ENCODE measurements around the gene PCSK6. TPM values are rescaled to one million over a fixed set of nuclear protein-coding genes. Genes with fewer than 3 reads are reported as not detected.
"Not testable (repeated sequence)": the region's sequence is repeated elsewhere in the genome, so short reads cannot be mapped to it uniquely, and the experiment has no call there.

PCSK6 gene
- total RNA-seq, 1 experiment from 2014 or later: 2.9 TPM

- CTCF ChIA-PET: interaction anchor here (0.6 to 0.9 kb wide), 2 partner anchors 13 to 15 kb away, joined by 3 read pairs; no protein-coding TSS in a partner anchor
- ATAC-seq: no peak
- no peak overlapping the region for H3K27ac Mint-ChIP-seq
- H3K27me3 Mint-ChIP-seq (ENCODE audit: low read depth): peaks cover 20% of the 10 kb centered on the region
- no peak for DNase-seq (ENCODE audit: low spot score)
- no peaks in the 10 kb centered on the region for H3K36me3 Mint-ChIP-seq
- TF ChIP-seq ZNF121 (CRISPR knock-in tag; IDR thresholded peaks at IDR 0.05): no peak
- no peak for TF ChIP-seq ZNF423 (CRISPR knock-in tag; IDR thresholded peaks at IDR 0.05)
- no peak for TF ChIP-seq OVOL2 (CRISPR knock-in tag; IDR thresholded peaks at IDR 0.05; ENCODE audit: borderline replicate concordance)
- TF ChIP-seq ESRRA (CRISPR knock-in tag; IDR thresholded peaks at IDR 0.05; ENCODE audit: borderline replicate concordance): no peak
- no peak for TF ChIP-seq MLX (CRISPR knock-in tag; IDR thresholded peaks at IDR 0.05)
- TF ChIP-seq, protein P1, sequence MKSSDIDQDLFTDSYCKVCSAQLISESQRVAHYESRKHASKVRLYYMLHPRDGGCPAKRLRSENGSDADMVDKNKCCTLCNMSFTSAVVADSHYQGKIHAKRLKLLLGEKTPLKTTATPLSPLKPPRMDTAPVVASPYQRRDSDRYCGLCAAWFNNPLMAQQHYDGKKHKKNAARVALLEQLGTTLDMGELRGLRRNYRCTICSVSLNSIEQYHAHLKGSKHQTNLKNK (CRISPR knock-in tag; IDR thresholded peaks at IDR 0.05): no peak
- TF ChIP-seq PRRX2 (CRISPR knock-in tag; IDR thresholded peaks at IDR 0.05): no peak
- TF ChIP-seq GRHL2 (CRISPR knock-in tag; IDR thresholded peaks at IDR 0.05; ENCODE audit: insufficient replicate concordance, severe bottlenecking): no peak
- no peak overlapping the region for H3K4me3 Mint-ChIP-seq
- peaks cover 9% of the 10 kb centered on the region for H3K9me3 Mint-ChIP-seq
- H3K4me1 Mint-ChIP-seq: peaks cover 1% of the 10 kb centered on the region; the same call in 1 of the 2 replicates
- POLR2A ChIA-PET: no interaction called here
Observed at GRCh38 chr15:101420232-101420631, 69.3 kb downstream of the PCSK6 start.

GRCh38 chr15:101416475-101416874 is 73.0 kb downstream of the PCSK6 start:
- ATAC-seq; DNase-seq (ENCODE audit: low spot score); POLR2A ChIA-PET; CTCF ChIA-PET; H3K27me3 Mint-ChIP-seq (ENCODE audit: low read depth); H3K4me1 Mint-ChIP-seq; H3K4me3 Mint-ChIP-seq; H3K36me3 Mint-ChIP-seq; H3K9me3 Mint-ChIP-seq; H3K27ac Mint-ChIP-seq: not testable (repeated sequence)

DNA sequence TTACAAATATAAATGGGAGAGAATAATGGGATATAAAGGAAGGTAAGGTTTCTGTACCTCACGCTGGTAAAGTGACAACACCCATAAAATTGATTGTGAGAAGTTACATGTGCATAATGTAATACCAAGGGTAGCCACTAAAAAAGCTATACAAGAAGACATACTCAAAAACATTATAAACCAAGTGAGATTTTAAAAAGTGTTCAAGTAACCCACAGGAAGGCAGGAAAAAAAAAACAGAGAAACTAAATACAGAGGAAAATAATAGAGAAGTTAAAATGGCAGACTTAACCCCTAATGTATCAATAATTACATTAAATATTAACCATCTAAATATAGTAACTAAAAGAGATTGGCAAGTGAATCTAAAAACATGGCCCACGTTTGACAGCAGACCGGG is 76.3 kb downstream of the PCSK6 start:
- ATAC-seq (no peak), DNase-seq (ENCODE audit: low spot score) (no peak)
- Mint-ChIP-seq H3K4me1 (peaks cover 14% of the 10 kb centered on the region), H3K4me3 (no peak overlapping the region), H3K9me3 (peaks cover 9% of the 10 kb centered on the region), H3K36me3 (no peaks in the 10 kb centered on the region), H3K27me3 (ENCODE audit: low read depth) (no peaks in the 10 kb centered on the region), H3K27ac (no peak overlapping the region)
- POLR2A ChIA-PET: interaction anchor here (0.7 kb wide), 1 partner anchor 129 kb away, joined by 3 read pairs; no protein-coding TSS in a partner anchor
- CTCF ChIA-PET: no interaction called here
- TF ChIP-seq ZBTB21 (CRISPR knock-in tag; IDR thresholded peaks at IDR 0.05; ENCODE audit: borderline replicate concordance): no peak
- TF ChIP-seq, protein P2, sequence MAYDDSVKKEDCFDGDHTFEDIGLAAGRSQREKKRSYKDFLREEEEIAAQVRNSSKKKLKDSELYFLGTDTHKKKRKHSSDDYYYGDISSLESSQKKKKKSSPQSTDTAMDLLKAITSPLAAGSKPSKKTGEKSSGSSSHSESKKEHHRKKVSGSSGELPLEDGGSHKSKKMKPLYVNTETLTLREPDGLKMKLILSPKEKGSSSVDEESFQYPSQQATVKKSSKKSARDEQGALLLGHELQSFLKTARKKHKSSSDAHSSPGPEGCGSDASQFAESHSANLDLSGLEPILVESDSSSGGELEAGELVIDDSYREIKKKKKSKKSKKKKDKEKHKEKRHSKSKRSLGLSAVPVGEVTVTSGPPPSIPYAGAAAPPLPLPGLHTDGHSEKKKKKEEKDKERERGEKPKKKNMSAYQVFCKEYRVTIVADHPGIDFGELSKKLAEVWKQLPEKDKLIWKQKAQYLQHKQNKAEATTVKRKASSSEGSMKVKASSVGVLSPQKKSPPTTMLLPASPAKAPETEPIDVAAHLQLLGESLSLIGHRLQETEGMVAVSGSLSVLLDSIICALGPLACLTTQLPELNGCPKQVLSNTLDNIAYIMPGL (CRISPR knock-in tag; IDR thresholded peaks at IDR 0.05): no peak
- TF ChIP-seq, protein P3, sequence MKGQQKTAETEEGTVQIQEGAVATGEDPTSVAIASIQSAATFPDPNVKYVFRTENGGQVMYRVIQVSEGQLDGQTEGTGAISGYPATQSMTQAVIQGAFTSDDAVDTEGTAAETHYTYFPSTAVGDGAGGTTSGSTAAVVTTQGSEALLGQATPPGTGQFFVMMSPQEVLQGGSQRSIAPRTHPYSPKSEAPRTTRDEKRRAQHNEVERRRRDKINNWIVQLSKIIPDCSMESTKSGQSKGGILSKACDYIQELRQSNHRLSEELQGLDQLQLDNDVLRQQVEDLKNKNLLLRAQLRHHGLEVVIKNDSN (CRISPR knock-in tag; IDR thresholded peaks at IDR 0.05): no peak
- TF ChIP-seq TCF7 (CRISPR knock-in tag; IDR thresholded peaks at IDR 0.05; ENCODE audit: low read depth): no peak
- no peak for TF ChIP-seq ESRRA (CRISPR knock-in tag; IDR thresholded peaks at IDR 0.05; ENCODE audit: borderline replicate concordance)
- TF ChIP-seq RORB (CRISPR knock-in tag; IDR thresholded peaks at IDR 0.05): no peak
- no peak for TF ChIP-seq TEAD1 (CRISPR knock-in tag; IDR thresholded peaks at IDR 0.05)
- TF ChIP-seq E2F4 (CRISPR knock-in tag; IDR thresholded peaks at IDR 0.05; ENCODE audit: borderline replicate concordance, low read depth): no peak
- TF ChIP-seq ATF1 (CRISPR knock-in tag; IDR thresholded peaks at IDR 0.05): no peak
- TF ChIP-seq USF2 (CRISPR knock-in tag; IDR thresholded peaks at IDR 0.05): no peak
- no peak for TF ChIP-seq CDX4 (CRISPR knock-in tag; IDR thresholded peaks at IDR 0.05; ENCODE audit: borderline replicate concordance)
